GM15510 (cell line): Measurements from ENCODE around the gene THSD4.

Experiments
- POLR2A ChIP-seq: IDR thresholded peaks from 3 replicates; pipeline ENCODE4 v1.6.1; 2011; ENCODE audit warnings: borderline replicate concordance; ENCODE audit not compliant: insufficient read length; ENCODE audit errors: extremely low read depth

THSD4 gene

DNA sequence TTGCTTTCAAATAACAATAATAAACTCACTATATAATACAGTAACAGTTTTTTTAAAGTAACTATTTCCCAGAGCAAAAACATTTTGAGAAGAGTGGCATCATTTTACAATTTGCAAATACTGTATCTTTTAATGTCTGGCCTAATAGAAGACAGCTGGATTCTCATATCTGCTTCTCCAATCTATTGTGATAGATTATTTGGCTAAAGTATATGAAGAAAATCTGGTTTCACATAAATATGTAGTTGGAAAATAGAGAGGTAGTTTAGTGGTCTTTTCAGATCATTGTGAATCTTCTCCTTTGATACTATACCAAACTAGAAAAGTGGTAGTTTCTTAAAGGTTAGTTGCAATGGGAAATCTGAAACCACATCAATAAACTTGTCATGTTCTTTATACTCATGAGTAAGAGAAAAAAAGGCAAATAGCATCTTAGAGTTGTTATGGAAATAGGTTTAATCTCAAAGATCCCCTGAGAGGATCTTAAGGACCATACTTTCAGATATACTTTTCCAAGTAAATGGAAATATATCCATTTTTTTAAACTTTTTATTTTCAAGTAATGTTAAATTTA is 570.2 kb downstream of the THSD4 start:
- no peak for TF ChIP-seq POLR2A

DNA sequence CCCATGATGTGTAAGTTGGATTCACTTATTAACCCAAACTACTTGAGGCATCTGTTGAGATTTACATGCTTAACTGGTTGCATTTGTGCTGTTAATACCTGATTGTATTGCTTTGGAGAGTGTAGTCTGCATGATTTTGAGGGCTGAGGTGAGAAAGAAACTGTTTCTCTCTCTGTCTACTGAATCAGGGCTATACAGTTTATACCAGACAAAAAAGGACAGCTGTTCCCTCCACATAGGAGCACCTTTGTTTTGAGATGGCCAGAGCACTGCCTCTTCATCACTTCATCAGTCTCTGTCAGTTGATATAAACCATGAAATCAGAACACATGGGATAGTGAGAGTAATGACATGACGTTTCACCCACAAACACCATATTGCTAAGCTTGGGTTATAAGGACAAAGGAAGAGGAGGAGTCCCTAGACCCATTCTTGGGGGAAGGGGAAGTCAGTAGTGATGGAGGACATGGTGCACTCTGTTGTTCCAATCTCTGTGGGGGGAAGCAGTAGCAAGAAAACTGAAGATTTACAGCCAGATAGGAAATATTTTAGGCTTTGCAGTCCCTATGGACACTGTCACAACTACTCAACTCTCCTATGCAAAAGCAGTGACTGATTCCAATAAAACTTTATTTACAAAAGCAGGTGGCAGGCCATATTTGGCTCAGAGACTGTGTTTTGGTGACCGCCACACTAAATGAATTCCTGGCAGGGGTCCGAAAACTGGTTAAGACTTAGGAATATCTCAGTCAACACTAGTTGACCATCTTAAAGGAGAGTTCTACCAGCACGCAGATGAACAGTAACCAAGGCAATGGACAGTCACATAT is 571.2 kb downstream of the THSD4 start:
- TF ChIP-seq POLR2A: no peak

- TF ChIP-seq POLR2A: no peak
Observed at GRCh38 chr15:71687902-71688508, 572.7 kb downstream of the THSD4 start.

DNA sequence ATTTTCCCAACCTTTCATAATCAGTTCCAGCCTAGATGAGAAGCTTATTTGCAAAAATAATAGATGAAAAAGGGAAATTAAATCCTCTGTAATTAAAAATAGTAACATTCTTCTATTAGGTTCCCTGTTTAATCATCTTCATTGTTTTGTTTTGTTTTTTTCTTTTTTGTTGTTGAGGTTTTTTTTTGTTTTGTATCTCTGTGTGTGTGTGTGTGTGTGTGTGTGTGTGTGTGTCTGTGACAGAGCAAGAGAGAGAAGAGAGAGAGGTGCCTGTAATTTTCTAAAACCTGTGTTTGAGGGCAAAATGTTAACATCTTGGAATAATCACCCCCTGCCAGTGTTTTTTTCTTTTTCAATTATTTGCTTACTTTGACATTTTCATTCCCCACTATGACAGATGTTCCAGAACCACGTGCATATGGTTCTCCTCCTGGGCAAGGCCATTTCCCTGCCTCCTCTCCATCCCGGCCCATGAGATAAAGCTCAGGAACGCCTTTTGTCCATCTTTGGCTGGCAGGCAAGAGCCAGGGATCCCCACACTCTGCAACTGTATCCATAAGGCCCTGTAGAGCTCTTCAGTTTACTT is 573.3 kb downstream of the THSD4 start:
- TF ChIP-seq POLR2A: no peak

DNA sequence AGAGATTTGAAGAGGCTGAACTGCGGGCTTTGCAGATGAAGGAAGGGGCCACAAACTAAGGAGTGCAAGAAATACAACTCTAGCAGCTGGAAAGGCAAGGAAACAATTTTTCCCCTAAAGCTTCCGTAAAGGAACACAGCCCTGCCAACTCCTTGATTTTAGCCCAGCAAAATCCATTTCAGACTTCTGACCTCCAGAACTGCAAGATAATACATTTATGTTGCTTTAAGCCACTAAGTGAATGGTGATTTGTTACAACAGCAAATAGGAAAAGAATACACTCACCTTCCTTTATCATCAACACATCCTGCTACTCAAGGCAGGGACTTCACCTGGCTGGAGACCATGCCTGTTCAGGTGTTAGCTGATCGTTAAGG is 575.8 kb downstream of the THSD4 start:
- no peak for TF ChIP-seq POLR2A

DNA sequence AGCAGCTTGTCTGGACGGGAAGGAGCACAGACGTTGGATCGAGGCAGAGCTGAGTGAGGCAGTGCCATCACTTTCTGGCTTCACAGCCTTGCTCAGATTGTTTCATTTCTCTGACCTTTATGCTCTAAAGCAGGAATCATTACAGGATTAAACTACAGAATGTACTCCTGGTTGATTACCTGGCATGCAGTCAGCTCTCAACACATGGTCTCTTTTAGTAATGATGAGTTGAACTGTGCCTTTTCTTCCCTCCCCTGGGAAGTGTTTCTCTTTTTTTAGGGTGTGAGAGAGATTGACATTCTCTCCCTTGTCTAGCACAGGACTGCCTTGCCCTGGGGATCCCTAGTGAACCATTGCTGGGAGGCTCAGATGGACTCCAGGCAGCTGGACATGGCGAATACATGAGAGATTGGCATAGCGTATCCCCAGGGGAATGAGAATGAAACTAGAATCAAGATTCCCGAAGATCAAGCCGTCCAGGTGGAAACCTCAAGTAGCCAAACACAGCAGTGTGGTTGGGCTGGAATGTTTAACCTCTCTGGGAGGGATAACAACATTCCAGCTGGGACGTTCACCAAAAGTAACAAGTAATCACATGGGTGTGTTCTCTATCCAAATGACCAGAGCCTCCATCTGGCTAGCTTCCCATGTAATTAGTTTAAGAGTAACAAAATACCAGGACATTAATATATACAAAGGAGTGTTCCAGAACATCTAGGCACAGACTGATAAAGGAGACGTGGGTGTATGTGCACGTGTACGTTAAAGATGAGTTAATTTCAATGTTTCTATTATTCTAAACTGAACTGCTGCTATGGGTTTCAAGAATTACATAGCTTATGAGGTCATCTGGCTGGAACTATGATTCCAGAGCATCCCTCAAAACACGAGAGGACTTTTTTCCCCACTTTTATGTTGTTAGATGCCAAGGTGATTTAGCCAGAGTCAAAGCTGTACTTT is 576.5 kb downstream of the THSD4 start:
- no peak for TF ChIP-seq POLR2A

- TF ChIP-seq POLR2A: no peak
Observed at GRCh38 chr15:71697236-71697635, 582.0 kb downstream of the THSD4 start.

DNA sequence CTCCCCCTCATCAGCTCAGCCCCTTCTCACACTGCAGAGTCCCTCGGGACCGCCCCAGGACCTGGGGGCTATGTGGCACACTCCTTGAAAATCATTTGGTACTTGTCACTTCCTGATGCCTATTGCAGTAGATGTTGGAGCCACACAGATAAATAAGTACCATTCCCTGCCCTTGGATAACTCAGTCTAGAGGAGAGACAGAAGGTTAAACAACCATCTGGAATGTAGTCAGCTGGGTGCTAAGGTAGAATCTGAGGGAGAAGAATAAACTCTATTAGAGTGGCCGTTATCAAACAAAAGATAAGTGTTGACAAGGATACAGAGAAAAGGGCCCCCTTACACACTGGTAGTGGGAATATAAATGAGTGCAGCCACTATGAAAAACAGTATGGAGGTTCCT is 582.8 kb downstream of the THSD4 start:
- TF ChIP-seq POLR2A: no peak

DNA sequence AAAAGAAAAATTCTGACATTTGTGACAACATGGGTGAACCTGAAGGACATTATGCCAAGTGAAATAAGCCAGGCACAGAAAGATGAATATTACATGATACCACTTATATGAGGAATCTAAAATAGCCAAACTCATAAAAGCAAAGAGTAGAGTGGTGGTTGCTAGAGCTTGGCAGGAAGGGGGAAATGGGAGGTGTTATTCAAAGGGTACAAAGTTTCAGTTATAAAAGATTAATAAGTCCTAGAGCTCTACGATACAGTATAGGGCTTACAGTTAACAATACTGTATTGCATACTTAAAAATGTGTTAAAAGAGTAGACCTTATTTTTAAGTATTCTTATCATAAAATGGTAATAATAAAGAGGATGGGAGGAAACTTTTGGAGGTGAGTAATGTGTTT is 583.5 kb downstream of the THSD4 start:
- no peak for TF ChIP-seq POLR2A

DNA sequence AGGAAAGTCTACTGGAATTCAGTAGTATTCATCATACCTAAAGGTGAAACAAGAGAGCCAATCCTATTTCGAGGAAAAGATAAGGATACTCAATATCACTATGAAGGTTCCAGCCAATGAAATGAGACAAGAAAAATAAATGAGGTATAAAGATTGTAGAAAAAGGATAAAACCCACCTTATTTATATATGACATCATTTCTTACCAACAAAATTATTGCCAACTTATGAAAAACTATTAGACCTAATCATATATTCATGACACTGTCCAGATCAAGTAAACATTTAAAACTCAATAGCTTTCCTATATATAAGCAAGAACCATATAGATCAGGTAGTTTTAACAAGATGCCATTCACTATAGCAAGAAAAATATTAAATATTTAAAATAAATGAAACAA is 584.7 kb downstream of the THSD4 start:
- TF ChIP-seq POLR2A: no peak

DNA sequence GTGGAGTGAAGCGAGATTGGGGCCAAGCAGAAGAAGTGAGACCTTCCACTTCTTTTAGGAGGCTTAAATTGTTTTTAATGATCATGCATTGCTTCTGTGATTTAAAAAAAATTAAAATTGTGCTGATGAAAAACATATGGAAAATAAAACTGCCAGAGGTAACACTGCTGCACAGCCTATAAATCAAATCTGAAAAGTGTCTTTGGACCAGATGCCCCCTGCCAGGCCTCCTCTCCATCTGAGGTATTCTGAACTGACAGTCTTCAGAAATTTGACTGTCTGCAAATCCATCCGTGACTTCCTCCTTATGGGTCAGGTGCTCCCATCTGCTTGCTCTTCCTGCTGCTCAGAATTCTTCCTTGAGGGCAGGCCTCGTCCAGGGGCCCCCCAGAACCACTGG is 586.5 kb downstream of the THSD4 start:
- TF ChIP-seq POLR2A: no peak

- no peak for TF ChIP-seq POLR2A
Observed at GRCh38 chr15:71702496-71702895, 587.2 kb downstream of the THSD4 start.

- TF ChIP-seq POLR2A: no peak
Observed at GRCh38 chr15:71705151-71705550, 589.9 kb downstream of the THSD4 start.

- TF ChIP-seq POLR2A: no peak
Observed at GRCh38 chr15:71706461-71707229, 591.4 kb downstream of the THSD4 start.
